H1 (cell line): Measurements from ENCODE around the gene VPS13A. TPM values are rescaled to one million over a fixed set of nuclear protein-coding genes. Genes with fewer than 3 reads are reported as not detected.

ENCODE experiments used
- ASH2L ChIP-seq: fragments of 200-600, 300-600 bp; sonication (generic); IDR thresholded peaks from one replicate; pipeline ENCODE4 v1.7.1; 2017; ENCODE audit warnings: low read length
- CBX5 ChIP-seq: fragments of 300-800, 300-1000 bp; sonication (generic); IDR thresholded peaks from 2 replicates; pipeline ENCODE4 v1.7.1; 2016; ENCODE audit warnings: antibody characterized with exemption, low read length, low read depth
- EZH2 ChIP-seq: fragments of 200-600 bp; sonication (generic); IDR thresholded peaks from 2 replicates; pipeline ENCODE4 v1.7.1; 2012; ENCODE audit warnings: low read depth, mild to moderate bottlenecking, moderate library complexity, low read length, inconsistent platforms; ENCODE audit not compliant: severe bottlenecking
- GABPA ChIP-seq: IDR thresholded peaks from 2 replicates; pipeline ENCODE4 v1.6.1; 2011; ENCODE audit warnings: mild to moderate bottlenecking, low read length, moderate library complexity, borderline replicate concordance; ENCODE audit not compliant: insufficient read depth
- SIN3A ChIP-seq, 2 experiments: IDR thresholded peaks in 1 of 2; conservative IDR thresholded peaks in 1 of 2; 2 replicates each; pipeline ENCODE4 v1.6.1; 2011 to 2012; ENCODE audit warnings: low read length in 2 of 2, improper control_type of control experiment in 1 of 2, low read depth in 1 of 2, mild to moderate bottlenecking in 1 of 2
- SIRT6 ChIP-seq: IDR thresholded peaks from one replicate; pipeline ENCODE4 v1.7.1; 2012; ENCODE audit warnings: low read length, inconsistent platforms
- SP1 ChIP-seq: IDR thresholded peaks from 2 replicates; pipeline ENCODE4 v1.6.1; 2011; ENCODE audit warnings: low read depth, low read length
- polyA plus RNA-seq, 7 experiments: library from polyadenylated mRNA; depleted of rRNA in 3 of 7; stranded (reverse) in 5 of 7; unstranded in 2 of 7; fragments of >200 nt in 5 of 7; fragments of 200-250 nt in 2 of 7; gene quantifications; 1 replicate in 5 of 7; 2 replicates in 1 of 7; 4 replicates in 1 of 7; pipeline versions ENCODE4 v1.2.1 to v1.2.3, GENCODE V29; 2011 to 2013; ENCODE audit warnings: missing spikeins in 2 of 7, mixed read lengths in 2 of 7
- total RNA-seq: library from RNA; stranded (reverse); fragmentation: NEBNext Ultra II Directional; extraction: Animal tissue kit (Norgen Biotek cat#: 25700); gene quantifications from 2 replicates; pipeline ENCODE4 v1.2.1, GENCODE V29; 2021

The VPS13A gene
- total and polyA plus RNA-seq, 2 of the 8 experiments (the other 6 are each of a cell fraction or from before 2014, with no cell fraction given) = 6.0 to 36.5 TPM

- TF ChIP-seq SIRT6 (no peak), EZH2 (no peak), SP1 (no peak), SIN3A (conservative IDR thresholded peaks at IDR 0.05 in 1 of 2, IDR thresholded peaks at IDR 0.05 in 1 of 2; ENCODE audit: low read depth in 1 of 2, low read length in 2 of 2) (no peak), GABPA (no peak), ASH2L (no peak), CBX5 (no peak)
- TF ChIP-seq, all 59 proteins: peak for 0
These were observed 18.4 kb upstream of the VPS13A start (continued) for GRCh38 chr9:77158772-77159513.
